K562 (cell line): ENCODE data around the gene TFPI. TPM values are rescaled to one million over a fixed set of nuclear protein-coding genes. Genes with fewer than 3 reads are reported as not detected.

Experiments used
- ATAC-seq: fragments of 200-7000 bp; cut with Tn5 transposase; 3 replicates; pipeline ENCODE4 v1.9.1; 2020; ENCODE audit warnings: moderate library complexity
- BruUV-seq: library from RNA; stranded (reverse); fragments of 400-500 nt; replicated peaks from 2 replicates; lab custom pipeline; 2021; lab: Mats Ljungman, UMichigan
- CTCF ChIA-PET: fragments of 300-600 bp; formaldehyde crosslinking; extraction: SDS; loops from one replicate; lab custom pipeline; 2021; ENCODE audit warnings: low intra/inter-chr PET ratio; lab: Yijun Ruan, JAX
- POLR2A ChIA-PET: fragments of 300-600, 350-650 bp; sonication (Branson Sonifier 250); formaldehyde crosslinking; extraction: SDS; loops from one replicate; lab custom pipeline; 2021; ENCODE audit warnings: antibody characterized with exemption, inconsistent platforms; lab: Yijun Ruan, JAX
- DNase-seq, 4 experiments: peaks; one replicate each; pipeline versions ENCODE4 v3.0.0 to v3.0.0-alpha.2; 2011 to 2018; ENCODE audit warnings: low spot score in 3 of 4, mixed read lengths in 3 of 4; ENCODE audit errors: extremely low read depth in 1 of 4
- FAIRE-seq: peaks from 2 replicates; lab custom pipeline; 2011; peaks lifted over from hg19 to GRCh38; lab: Jason Lieb, UNC
- H2AFZ ChIP-seq: 2 replicates; pipeline ENCODE4 v1.6.0; 2011; ENCODE audit warnings: low read depth, low read length, control low read depth, inconsistent platforms
- H3K27ac ChIP-seq: fragments of 200-600 bp; 3 replicates; pipeline ENCODE4 v1.8.0; 2011; ENCODE audit warnings: low read depth, mild to moderate bottlenecking, control low read depth, inconsistent platforms, low read length, moderate library complexity, mixed read lengths; ENCODE audit errors: extremely low read depth
- H3K27me3 ChIP-seq, 2 experiments: fragments of 300-600 bp in 1 of 2; 2 replicates in 1 of 2; 3 replicates in 1 of 2; pipeline versions ENCODE4 v1.6.0 to v1.8.0; 2011; ENCODE audit warnings: inconsistent platforms in 2 of 2, low read length in 2 of 2, mild to moderate bottlenecking in 1 of 2, mixed read lengths in 1 of 2, moderate library complexity in 1 of 2; ENCODE audit not compliant: control insufficient read depth in 2 of 2, insufficient read depth in 2 of 2
- H3K36me3 ChIP-seq: fragments of 300-600 bp; 3 replicates; pipeline ENCODE4 v1.8.0; 2011; ENCODE audit warnings: mild to moderate bottlenecking, low read length, inconsistent platforms; ENCODE audit not compliant: control insufficient read depth, insufficient read depth
- H3K4me1 ChIP-seq, 2 experiments: fragments of 200-600 bp in 1 of 2; replicated peaks in 1 of 2; 2 replicates in 1 of 2; 3 replicates in 1 of 2; pipeline versions ENCODE4 v1.5.1 to v1.8.0; 2011; ENCODE audit warnings: inconsistent platforms in 2 of 2, low read length in 2 of 2, mild to moderate bottlenecking in 1 of 2, mixed read lengths in 1 of 2, moderate library complexity in 1 of 2; ENCODE audit not compliant: control insufficient read depth in 2 of 2, insufficient read depth in 2 of 2
- H3K4me2 ChIP-seq: 2 replicates; pipeline ENCODE4 v1.6.1; 2011; ENCODE audit warnings: low read length, control low read depth, inconsistent platforms, mixed read lengths; ENCODE audit not compliant: insufficient read depth
- H3K4me3 ChIP-seq: fragments of 200-600 bp; sonication (generic), shearing (Covaris generic); 2 replicates; pipeline ENCODE4 v1.5.1; 2016; ENCODE audit warnings: control low read depth, inconsistent platforms
- H3K79me2 ChIP-seq: fragments of 200-600 bp; 3 replicates; pipeline ENCODE4 v1.8.0; 2011; ENCODE audit warnings: low read length, inconsistent platforms; ENCODE audit not compliant: control insufficient read depth, insufficient read depth
- H3K9ac ChIP-seq, 2 experiments: 2 replicates each; pipeline versions ENCODE4 v1.6.0 to v1.6.1; 2011; ENCODE audit warnings: low read depth in 2 of 2, low read length in 2 of 2, control low read depth in 1 of 2, inconsistent platforms in 1 of 2, mild to moderate bottlenecking in 1 of 2, mixed read lengths in 1 of 2; ENCODE audit not compliant: insufficient read depth in 1 of 2
- H3K9me1 ChIP-seq: one replicate; pipeline ENCODE4 v1.6.0; 2011; ENCODE audit warnings: inconsistent platforms, mild to moderate bottlenecking, low read length, moderate library complexity; ENCODE audit not compliant: control insufficient read depth, insufficient read depth
- H3K9me3 ChIP-seq: replicated peaks from 2 replicates; pipeline ENCODE4 v1.5.1; 2011; ENCODE audit warnings: low read depth, low read length, inconsistent platforms; ENCODE audit not compliant: control insufficient read depth, insufficient read depth
- H4K20me1 ChIP-seq: replicated peaks from 2 replicates; pipeline ENCODE4 v1.6.1; 2011; ENCODE audit warnings: low read length, inconsistent platforms, mixed read lengths; ENCODE audit not compliant: control insufficient read depth, insufficient read depth
- CREB1 ChIP-seq, 2 experiments: sonication (generic) in 1 of 2; formaldehyde crosslinking in 1 of 2; IDR thresholded peaks; 2 replicates each; pipeline versions ENCODE4 v1.6.1 to v1.8.0; 2012 to 2022; ENCODE audit warnings: inconsistent platforms in 1 of 2, mild to moderate bottlenecking in 1 of 2, missing genetic modification reagents in 1 of 2, moderate library complexity in 1 of 2
- DDX20 ChIP-seq: fragments of 450-650 bp; IDR thresholded peaks from 2 replicates; pipeline ENCODE4 v1.6.1; 2016; ENCODE audit warnings: missing genetic modification characterization, low read depth, mild to moderate bottlenecking, missing compliant biosample characterization, moderate library complexity
- EWSR1 ChIP-seq: fragments of 450-650 bp; IDR thresholded peaks from 2 replicates; pipeline ENCODE4 v1.6.1; 2018; ENCODE audit warnings: borderline replicate concordance, mild to moderate bottlenecking, low read depth, moderate library complexity; ENCODE audit not compliant: partially characterized antibody
- HMG20A ChIP-seq: fragments of 450-650 bp; formaldehyde crosslinking; conservative IDR thresholded peaks from 2 replicates; pipeline ENCODE4 v1.4.0; 2020; ENCODE audit warnings: mild to moderate bottlenecking, mixed read lengths
- KAT8 ChIP-seq: fragments of 450-650 bp; IDR thresholded peaks from 2 replicates; pipeline ENCODE4 v1.6.1; 2016; ENCODE audit warnings: low read depth, mild to moderate bottlenecking
- NCOA2 ChIP-seq, 2 experiments: fragments of 450-650 bp; IDR thresholded peaks; 2 replicates each; pipeline ENCODE4 v1.6.1; 2018; ENCODE audit warnings: mild to moderate bottlenecking in 2 of 2, moderate library complexity in 1 of 2; ENCODE audit not compliant: partially characterized antibody in 2 of 2
- RBM14 ChIP-seq: fragments of 200-400 bp; formaldehyde crosslinking; IDR thresholded peaks from 2 replicates; pipeline ENCODE4 v1.6.1; 2018; ENCODE audit warnings: low read depth, mild to moderate bottlenecking, low read length, moderate library complexity, borderline replicate concordance; ENCODE audit not compliant: insufficient read depth
- SNIP1 ChIP-seq: fragments of 450-650 bp; IDR thresholded peaks from 2 replicates; pipeline ENCODE4 v1.7.1; 2017; ENCODE audit warnings: low read depth, mild to moderate bottlenecking
- SRSF3 ChIP-seq: fragments of 200-400 bp; formaldehyde crosslinking; IDR thresholded peaks from 2 replicates; pipeline ENCODE4 v1.6.1; 2016; ENCODE audit warnings: mild to moderate bottlenecking, low read length, moderate library complexity; ENCODE audit not compliant: insufficient read depth
- STAT5B ChIP-seq: fragments of 250-450 bp; sonication (Bioruptor Pico); IDR thresholded peaks from 2 replicates; pipeline ENCODE4 v1.8.0; 2021; ENCODE audit warnings: mild to moderate bottlenecking, inconsistent platforms
- ZFX ChIP-seq: sonication (generic); formaldehyde crosslinking; IDR thresholded peaks from 2 replicates; pipeline ENCODE4 v1.8.0; 2022; ENCODE audit warnings: mild to moderate bottlenecking, missing genetic modification reagents, moderate library complexity
- ZNF134 ChIP-seq: fragments of 250-450 bp; sonication (Bioruptor Pico); conservative IDR thresholded peaks from 2 replicates; pipeline ENCODE4 v1.4.0; 2020
- ZNF217 ChIP-seq: sonication (generic); formaldehyde crosslinking; IDR thresholded peaks from 2 replicates; pipeline ENCODE4 v1.8.0; 2022; ENCODE audit warnings: mild to moderate bottlenecking, missing genetic modification reagents
- ZNF239 ChIP-seq: fragments of 250-450 bp; sonication (Bioruptor Pico); IDR thresholded peaks from 2 replicates; pipeline ENCODE4 v1.4.0; 2020; ENCODE audit warnings: mild to moderate bottlenecking
- ZNF583 ChIP-seq: fragments of 250-450 bp; sonication (Bioruptor Pico); IDR thresholded peaks from 2 replicates; pipeline ENCODE4 v1.4.0; 2020
- WGBS: fragments of 100-300 bp; shearing (Covaris generic); methylation state at CpG from one replicate; pipeline ENCODE4 v1.1.6; 2016; ENCODE audit warnings: low coverage, mixed read lengths; ENCODE audit not compliant: insufficient coverage; ENCODE audit errors: missing lambda C conversion rate; 5-methylcytosine and 5-hydroxymethylcytosine counted together
- in situ Hi-C: fragments of 300-500 bp; cut with MboI; formaldehyde crosslinking; loops from 4 replicates; pipeline ENCODE4 v1.15.0; 2018; ENCODE audit warnings: inconsistent platforms, mixed read lengths
- intact Hi-C: fragments of 100-400 bp; cut with micrococcal nuclease; formaldehyde crosslinking; loops from 2 replicates; pipeline ENCODE4 v1.14.2; 2022
- polyA plus RNA-seq, 8 experiments: library from polyadenylated mRNA; depleted of rRNA in 4 of 8; stranded (reverse) in 5 of 8; unstranded in 3 of 8; fragments of >200 nt; fragmentation: Nextera tagmentation in 2 of 8; fragmentation: Illumina TruSeq in 1 of 8; extraction: Ambion mirVana in 2 of 8; extraction: Trizol in 1 of 8; gene quantifications; 2 replicates each; pipeline versions ENCODE4 v1.2.1 to v1.2.3, GENCODE V29; 2011 to 2014; ENCODE audit warnings: inconsistent platforms in 1 of 8, missing spikeins in 1 of 8
- total RNA-seq, 7 experiments: library from RNA; depleted of rRNA in 6 of 7; stranded (reverse); fragments of >200 nt in 6 of 7; fragmentation: Illumina TruSeq in 2 of 7; extraction: Trizol in 2 of 7; gene quantifications; 2 replicates each; pipeline versions ENCODE4 v1.2.1 to v1.2.3, GENCODE V29; 2011 to 2021; ENCODE audit warnings: low replicate concordance in 1 of 7
- TF ChIP-seq, protein P1 (sequence below): fragments of 450-650 bp; formaldehyde crosslinking; IDR thresholded peaks from 2 replicates; pipeline ENCODE4 v1.4.0; 2020; ENCODE audit warnings: mild to moderate bottlenecking, moderate library complexity
- TF ChIP-seq, protein P2 (sequence below): fragments of 250-450 bp; sonication (Bioruptor Pico); IDR thresholded peaks from 2 replicates; pipeline ENCODE4 v1.8.0; 2021; ENCODE audit warnings: borderline replicate concordance, mild to moderate bottlenecking, moderate library complexity; ENCODE audit not compliant: poor library complexity, severe bottlenecking
- TF ChIP-seq, protein P3 (sequence below): fragments of 450-650 bp; IDR thresholded peaks from 2 replicates; pipeline ENCODE4 v1.7.1; 2018; ENCODE audit warnings: mild to moderate bottlenecking, low read depth; ENCODE audit not compliant: partially characterized antibody

Gene TFPI
- total and polyA plus RNA-seq, 9 of the 15 experiments (the other 6 are each of a cell fraction or from before 2014, with no cell fraction given) = 53.5 to 219 (median 100) TPM

- TF ChIP-seq NCOA2 (IDR thresholded peaks at IDR 0.05; ENCODE audit: partially characterized antibody in 2 of 2) = no peak
- TF ChIP-seq, protein P1, sequence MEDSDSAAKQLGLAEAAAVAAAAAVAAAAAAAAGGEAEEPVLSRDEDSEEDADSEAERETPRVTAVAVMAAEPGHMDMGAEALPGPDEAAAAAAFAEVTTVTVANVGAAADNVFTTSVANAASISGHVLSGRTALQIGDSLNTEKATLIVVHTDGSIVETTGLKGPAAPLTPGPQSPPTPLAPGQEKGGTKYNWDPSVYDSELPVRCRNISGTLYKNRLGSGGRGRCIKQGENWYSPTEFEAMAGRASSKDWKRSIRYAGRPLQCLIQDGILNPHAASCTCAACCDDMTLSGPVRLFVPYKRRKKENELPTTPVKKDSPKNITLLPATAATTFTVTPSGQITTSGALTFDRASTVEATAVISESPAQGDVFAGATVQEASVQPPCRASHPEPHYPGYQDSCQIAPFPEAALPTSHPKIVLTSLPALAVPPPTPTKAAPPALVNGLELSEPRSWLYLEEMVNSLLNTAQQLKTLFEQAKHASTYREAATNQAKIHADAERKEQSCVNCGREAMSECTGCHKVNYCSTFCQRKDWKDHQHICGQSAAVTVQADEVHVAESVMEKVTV (CRISPR knock-in tag) = no peak
- no peak for TF ChIP-seq DDX20 (tag)
- no peak for TF ChIP-seq SRSF3
- TF ChIP-seq, protein P2, sequence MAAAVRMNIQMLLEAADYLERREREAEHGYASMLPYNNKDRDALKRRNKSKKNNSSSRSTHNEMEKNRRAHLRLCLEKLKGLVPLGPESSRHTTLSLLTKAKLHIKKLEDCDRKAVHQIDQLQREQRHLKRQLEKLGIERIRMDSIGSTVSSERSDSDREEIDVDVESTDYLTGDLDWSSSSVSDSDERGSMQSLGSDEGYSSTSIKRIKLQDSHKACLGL = no peak
- no peak for TF ChIP-seq KAT8
- TF ChIP-seq HMG20A = no peak
- no peak for TF ChIP-seq ZNF583 (CRISPR knock-in tag)
Observed at GRCh38 chr2:187485523-187485922, 68.7 kb downstream of the TFPI start (continued).

DNA sequence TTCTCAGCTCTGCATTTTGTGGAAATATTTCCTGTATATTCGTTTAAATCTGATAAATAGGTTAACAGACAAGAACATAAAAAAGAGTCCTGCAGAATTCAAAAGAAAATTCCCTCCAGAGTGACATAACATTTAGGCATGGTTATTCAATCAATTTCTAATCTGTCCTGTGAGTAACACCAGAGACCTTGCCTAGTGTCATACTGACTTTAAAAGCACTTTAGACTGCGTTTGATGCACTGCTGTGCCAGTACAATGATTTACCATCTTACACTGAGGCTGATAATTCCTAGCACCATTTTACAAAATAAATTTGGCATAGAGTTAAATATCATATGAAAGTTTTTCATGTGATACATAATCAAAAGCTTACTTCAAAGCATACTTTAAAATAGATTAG, 70.7 kb downstream of the TFPI start:
- intact Hi-C loops (no loop called here), in situ Hi-C loops (loop anchor here (25.0 kb wide), 1 partner anchor 354 kb away; no protein-coding TSS in a partner anchor)
- no peak overlapping the region for H3K9ac ChIP-seq
- no TSS peak for BruUV-seq
- no peak overlapping the region for H2AFZ ChIP-seq
- DNase-seq (no peak), FAIRE-seq (no peak), ATAC-seq (no peak)
- H3K9me3 ChIP-seq = no peaks in the 10 kb centered on the region
- no peaks in the 10 kb centered on the region for H3K27me3 ChIP-seq
- ChIA-PET CTCF (no interaction called here), POLR2A (no interaction called here)
- no peaks in the 10 kb centered on the region for H4K20me1 ChIP-seq
- no peaks in the 10 kb centered on the region for H3K4me1 ChIP-seq
- no peak overlapping the region for H3K4me3 ChIP-seq
- H3K4me2 ChIP-seq = no peak overlapping the region
- WGBS = 31% methylated on average over 2 of the region's 2 CpGs
- H3K9me1 ChIP-seq = no peaks in the 10 kb centered on the region
- H3K27ac ChIP-seq = no peak overlapping the region
- H3K79me2 ChIP-seq = no peaks in the 10 kb centered on the region
- H3K36me3 ChIP-seq = peaks cover 47% of the 10 kb centered on the region; the same call in 2 of the 3 replicates
- TF ChIP-seq SNIP1 (no peak), ZFX (CRISPR knock-in tag) (no peak), DDX20 (tag) (no peak), ZNF239 (no peak), EWSR1 (no peak), RBM14 (no peak), ZNF217 (CRISPR knock-in tag) (no peak), STAT5B (CRISPR knock-in tag) (no peak), ZNF134 (CRISPR knock-in tag) (no peak), CREB1 (IDR thresholded peaks at IDR 0.05) (no peak), CREB1 (CRISPR knock-in tag; IDR thresholded peaks at IDR 0.05) (no peak)
- TF ChIP-seq, protein P3, sequence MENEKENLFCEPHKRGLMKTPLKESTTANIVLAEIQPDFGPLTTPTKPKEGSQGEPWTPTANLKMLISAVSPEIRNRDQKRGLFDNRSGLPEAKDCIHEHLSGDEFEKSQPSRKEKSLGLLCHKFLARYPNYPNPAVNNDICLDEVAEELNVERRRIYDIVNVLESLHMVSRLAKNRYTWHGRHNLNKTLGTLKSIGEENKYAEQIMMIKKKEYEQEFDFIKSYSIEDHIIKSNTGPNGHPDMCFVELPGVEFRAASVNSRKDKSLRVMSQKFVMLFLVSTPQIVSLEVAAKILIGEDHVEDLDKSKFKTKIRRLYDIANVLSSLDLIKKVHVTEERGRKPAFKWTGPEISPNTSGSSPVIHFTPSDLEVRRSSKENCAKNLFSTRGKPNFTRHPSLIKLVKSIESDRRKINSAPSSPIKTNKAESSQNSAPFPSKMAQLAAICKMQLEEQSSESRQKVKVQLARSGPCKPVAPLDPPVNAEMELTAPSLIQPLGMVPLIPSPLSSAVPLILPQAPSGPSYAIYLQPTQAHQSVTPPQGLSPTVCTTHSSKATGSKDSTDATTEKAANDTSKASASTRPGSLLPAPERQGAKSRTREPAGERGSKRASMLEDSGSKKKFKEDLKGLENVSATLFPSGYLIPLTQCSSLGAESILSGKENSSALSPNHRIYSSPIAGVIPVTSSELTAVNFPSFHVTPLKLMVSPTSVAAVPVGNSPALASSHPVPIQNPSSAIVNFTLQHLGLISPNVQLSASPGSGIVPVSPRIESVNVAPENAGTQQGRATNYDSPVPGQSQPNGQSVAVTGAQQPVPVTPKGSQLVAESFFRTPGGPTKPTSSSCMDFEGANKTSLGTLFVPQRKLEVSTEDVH = no peak
